H1 (cell line): Measurements from ENCODE around the gene CXorf65. TPM values are rescaled to one million over a fixed set of nuclear protein-coding genes. Genes with fewer than 3 reads are reported as not detected.

Experiments
- CTCF ChIA-PET: fragments of 300-600 bp; sonication (Branson Sonifier 250); formaldehyde crosslinking; loops from one replicate; lab custom pipeline; 2021; ENCODE audit not compliant: partially characterized antibody; lab: Charles Lee
- POLR2A ChIA-PET: fragments of 300-600 bp; sonication (Branson Sonifier 250); formaldehyde crosslinking; loops from one replicate; lab custom pipeline; 2021; ENCODE audit warnings: inconsistent platforms; ENCODE audit not compliant: partially characterized antibody; lab: Charles Lee
- DNase-seq, 2 experiments: peaks; one replicate each; pipeline versions ENCODE4 v3.0.0 to v3.0.0-alpha.2; 2010 to 2022; ENCODE audit warnings: low spot score in 2 of 2, low read depth in 1 of 2, mixed read lengths in 1 of 2
- FAIRE-seq: peaks from 2 replicates; lab custom pipeline; 2011; peaks lifted over from hg19 to GRCh38; lab: Jason Lieb, UNC
- H2AFZ ChIP-seq: 2 replicates; pipeline ENCODE4 v1.8.1; 2012; ENCODE audit warnings: low read length, inconsistent platforms
- H2AK5ac ChIP-seq: 2 replicates; pipeline ENCODE4 v1.6.1; 2013; ENCODE audit warnings: low read depth, low read length
- H2BK120ac ChIP-seq: replicated peaks from 2 replicates; pipeline ENCODE3; 2013; ENCODE audit warnings: low read depth, low read length, inconsistent platforms
- H2BK12ac ChIP-seq: 2 replicates; pipeline ENCODE4 v1.6.1; 2013; ENCODE audit warnings: low read depth, low read length
- H2BK15ac ChIP-seq: 2 replicates; pipeline ENCODE4 v1.6.1; 2013; ENCODE audit warnings: low read length
- H2BK20ac ChIP-seq: 2 replicates; pipeline ENCODE4 v1.6.1; 2013; ENCODE audit warnings: low read length
- H2BK5ac ChIP-seq: 2 replicates; pipeline ENCODE4 v1.6.1; 2013; ENCODE audit warnings: low read depth, low read length
- H3K14ac ChIP-seq: 2 replicates; pipeline ENCODE4 v1.6.1; 2013; ENCODE audit warnings: inconsistent platforms; ENCODE audit not compliant: insufficient read length
- H3K18ac ChIP-seq: 2 replicates; pipeline ENCODE4 v1.6.1; 2013; ENCODE audit warnings: low read length; ENCODE audit errors: extremely low read depth
- H3K23ac ChIP-seq: 2 replicates; pipeline ENCODE4 v1.6.1; 2013; ENCODE audit warnings: inconsistent platforms; ENCODE audit not compliant: insufficient read length
- H3K23me2 ChIP-seq: 2 replicates; pipeline ENCODE4 v1.6.1; 2013; ENCODE audit warnings: low read depth, low read length
- H3K27ac ChIP-seq: 2 replicates; pipeline ENCODE4 v1.6.1; 2011; ENCODE audit warnings: low read depth, low read length, inconsistent platforms
- H3K27me3 ChIP-seq, 4 experiments: replicated peaks in 1 of 4; 1 replicate in 1 of 4; 2 replicates in 3 of 4; pipeline versions ENCODE4 v1.6.1 to v1.8.1; 2011 to 2013; ENCODE audit warnings: low read length in 3 of 4, mild to moderate bottlenecking in 3 of 4, inconsistent platforms in 2 of 4, mixed read lengths in 2 of 4, moderate library complexity in 1 of 4; ENCODE audit not compliant: control insufficient read depth in 3 of 4, insufficient read depth in 3 of 4; ENCODE audit errors: extremely low read depth in 1 of 4
- H3K36me3 ChIP-seq, 4 experiments: 2 replicates each; pipeline versions ENCODE4 v1.6.1 to v1.8.1; 2011 to 2013; ENCODE audit warnings: mild to moderate bottlenecking in 4 of 4, low read length in 3 of 4, moderate library complexity in 2 of 4, control low read depth in 1 of 4, inconsistent platforms in 1 of 4; ENCODE audit not compliant: insufficient read depth in 4 of 4, control insufficient read depth in 2 of 4
- H3K4ac ChIP-seq: replicated peaks from 2 replicates; pipeline ENCODE3; 2013; ENCODE audit warnings: low read length, low read depth, mixed read lengths, inconsistent platforms; ENCODE audit not compliant: insufficient read length
- H3K4me1 ChIP-seq, 4 experiments: replicated peaks in 1 of 4; 1 replicate in 1 of 4; 2 replicates in 3 of 4; pipeline versions ENCODE4 v1.6.1 to v1.8.1; 2011 to 2013; ENCODE audit warnings: low read length in 3 of 4, inconsistent platforms in 2 of 4, mixed read lengths in 1 of 4; ENCODE audit not compliant: insufficient read depth in 4 of 4, control insufficient read depth in 3 of 4
- H3K4me2 ChIP-seq, 2 experiments: 2 replicates each; pipeline versions ENCODE4 v1.6.1 to v1.8.1; 2011 to 2013; ENCODE audit warnings: low read depth in 2 of 2, low read length in 2 of 2, control low read depth in 1 of 2, inconsistent platforms in 1 of 2, mild to moderate bottlenecking in 1 of 2; ENCODE audit not compliant: insufficient read depth in 1 of 2
- H3K4me3 ChIP-seq, 4 experiments: fragments of 200-600, 300-600 bp in 1 of 4; sonication (generic), shearing (Covaris generic), sonication (Bioruptor Twin) in 1 of 4; 2 replicates each; pipeline versions ENCODE4 v1.5.1 to v1.8.1; 2011 to 2016; ENCODE audit warnings: low read length in 4 of 4, low read depth in 3 of 4, control low read depth in 2 of 4, inconsistent platforms in 2 of 4, mild to moderate bottlenecking in 2 of 4, mixed read lengths in 1 of 4, moderate library complexity in 1 of 4; ENCODE audit not compliant: insufficient read depth in 2 of 4; ENCODE audit errors: extremely low read depth in 1 of 4
- H3K56ac ChIP-seq: replicated peaks from 2 replicates; pipeline ENCODE3; 2013; ENCODE audit warnings: low read depth, mild to moderate bottlenecking, mixed read lengths, low read length, inconsistent platforms; ENCODE audit not compliant: insufficient read length
- H3K79me1 ChIP-seq: 2 replicates; pipeline ENCODE4 v1.6.1; 2013; ENCODE audit warnings: low read depth, low read length, control low read depth
- H3K79me2 ChIP-seq, 2 experiments: 2 replicates each; pipeline versions ENCODE4 v1.6.1 to v1.8.1; 2012 to 2013; ENCODE audit warnings: low read length in 2 of 2, mild to moderate bottlenecking in 2 of 2, inconsistent platforms in 1 of 2; ENCODE audit not compliant: insufficient read depth in 2 of 2, control insufficient read depth in 1 of 2
- H3K9ac ChIP-seq, 4 experiments: replicated peaks in 1 of 4; 1 replicate in 1 of 4; 2 replicates in 3 of 4; pipeline versions ENCODE4 v1.6.1 to v1.8.1; 2011 to 2013; ENCODE audit warnings: low read depth in 3 of 4, low read length in 3 of 4, control low read depth in 2 of 4, mild to moderate bottlenecking in 2 of 4, moderate library complexity in 2 of 4, inconsistent platforms in 1 of 4; ENCODE audit errors: extremely low read depth in 1 of 4
- H3K9me3 ChIP-seq, 2 experiments: 2 replicates each; pipeline versions ENCODE4 v1.6.1 to v1.8.1; 2012 to 2013; ENCODE audit warnings: mild to moderate bottlenecking in 2 of 2, moderate library complexity in 2 of 2, control low read depth in 1 of 2, inconsistent platforms in 1 of 2, low read depth in 1 of 2, low read length in 1 of 2, mixed read lengths in 1 of 2; ENCODE audit not compliant: insufficient read depth in 2 of 2
- H4K20me1 ChIP-seq, 2 experiments: replicated peaks in 1 of 2; 2 replicates each; pipeline versions ENCODE3 to v1.8.1; 2011 to 2013; ENCODE audit warnings: inconsistent platforms in 2 of 2, low read length in 2 of 2, mild to moderate bottlenecking in 1 of 2; ENCODE audit not compliant: insufficient read depth in 2 of 2, control insufficient read depth in 1 of 2
- H4K5ac ChIP-seq: 2 replicates; pipeline ENCODE4 v1.6.1; 2013; ENCODE audit warnings: low read length, low read depth, mixed read lengths, inconsistent platforms; ENCODE audit not compliant: insufficient read length
- H4K8ac ChIP-seq: 2 replicates; pipeline ENCODE4 v1.8.0; 2013; ENCODE audit warnings: mild to moderate bottlenecking, moderate library complexity, low read length, inconsistent platforms; ENCODE audit not compliant: insufficient read depth; ENCODE audit errors: extremely low read depth
- H4K91ac ChIP-seq: replicated peaks from 2 replicates; pipeline ENCODE3; 2013; ENCODE audit warnings: low read length, mixed read lengths, inconsistent platforms; ENCODE audit not compliant: insufficient read length
- HDAC2 ChIP-seq, 2 experiments: fragments of 300-600 bp in 1 of 2; sonication (generic) in 1 of 2; IDR thresholded peaks; 2 replicates each; pipeline ENCODE4 v1.6.1; 2011 to 2012; ENCODE audit warnings: low read depth in 2 of 2, low read length in 2 of 2, mild to moderate bottlenecking in 2 of 2, moderate library complexity in 2 of 2, borderline replicate concordance in 1 of 2, inconsistent platforms in 1 of 2
- POU5F1 ChIP-seq: IDR thresholded peaks from 2 replicates; pipeline ENCODE4 v1.6.1; 2011; ENCODE audit warnings: low read depth, mild to moderate bottlenecking, low read length, moderate library complexity
- RAD21 ChIP-seq, 2 experiments: IDR thresholded peaks in 1 of 2; conservative IDR thresholded peaks in 1 of 2; 2 replicates each; pipeline ENCODE4 v1.6.1; 2011; ENCODE audit warnings: low read depth in 2 of 2, low read length in 2 of 2, improper control_type of control experiment in 1 of 2, inconsistent platforms in 1 of 2, mild to moderate bottlenecking in 1 of 2, moderate library complexity in 1 of 2
- WGBS, 2 experiments: shearing (Covaris generic) in 1 of 2; methylation state at CpG; one replicate each; pipeline versions ENCODE4 v1.1.6 to v1.1.7; 2013 to 2015; ENCODE audit warnings: low lambda C conversion rate in 2 of 2, mixed read lengths in 2 of 2, inconsistent platforms in 1 of 2, low coverage in 1 of 2, missing lambda C conversion rate in 1 of 2; ENCODE audit not compliant: insufficient replicate concordance in 2 of 2, insufficient coverage in 1 of 2, insufficient read length in 1 of 2; ENCODE audit errors: extremely low coverage in 1 of 2, missing lambda C conversion rate in 1 of 2; 5-methylcytosine and 5-hydroxymethylcytosine counted together
- polyA plus RNA-seq, 7 experiments: library from polyadenylated mRNA; depleted of rRNA in 3 of 7; stranded (reverse) in 5 of 7; unstranded in 2 of 7; fragments of >200 nt in 5 of 7; fragments of 200-250 nt in 2 of 7; gene quantifications; 1 replicate in 5 of 7; 2 replicates in 1 of 7; 4 replicates in 1 of 7; pipeline versions ENCODE4 v1.2.1 to v1.2.3, GENCODE V29; 2011 to 2013; ENCODE audit warnings: missing spikeins in 2 of 7, mixed read lengths in 2 of 7
- total RNA-seq: library from RNA; stranded (reverse); fragmentation: NEBNext Ultra II Directional; extraction: Animal tissue kit (Norgen Biotek cat#: 25700); gene quantifications from 2 replicates; pipeline ENCODE4 v1.2.1, GENCODE V29; 2021
- TF ChIP-seq, protein P1 (sequence below), 3 experiments: IDR thresholded peaks; 1 replicate in 2 of 3; 2 replicates in 1 of 3; pipeline versions ENCODE4 v1.5.1 to v1.6.1; 2011; ENCODE audit warnings: low read length in 3 of 3, mild to moderate bottlenecking in 3 of 3, inconsistent platforms in 2 of 3, low read depth in 1 of 3, moderate library complexity in 1 of 3; ENCODE audit not compliant: insufficient read depth in 1 of 3; ENCODE audit errors: control extremely low read depth in 1 of 3

CXorf65 gene
- total and polyA plus RNA-seq, 2 of the 8 experiments (the other 6 are each of a cell fraction or from before 2014, with no cell fraction given) = not detected

DNA sequence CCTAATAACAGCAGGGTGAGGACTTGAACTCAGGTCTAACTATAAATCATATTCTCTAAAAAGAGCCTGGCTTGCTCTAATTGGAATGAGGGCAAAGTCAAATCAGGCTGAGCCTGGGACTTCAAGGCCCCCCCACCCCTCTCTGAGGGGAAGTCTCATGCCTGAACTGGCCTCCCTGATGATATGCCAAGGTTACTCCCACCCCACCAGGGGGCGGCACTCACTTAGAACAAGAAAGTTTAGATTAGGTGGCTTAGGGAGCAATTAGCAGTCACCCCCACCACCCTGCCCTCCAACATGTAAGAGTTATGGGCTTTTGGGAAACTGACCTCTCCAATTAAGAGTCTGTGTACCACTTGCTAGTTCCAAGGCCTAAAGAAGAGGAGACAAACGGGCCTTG, 8.2 kb downstream of the CXorf65 start:
- H4K20me1 ChIP-seq = peaks cover 0 to 2% of the 10 kb centered on the region in 2 experiments
- no peak overlapping the region for H3K14ac ChIP-seq
- no peak overlapping the region; the same call in 1 of the 2 replicates for H4K8ac ChIP-seq
- peak overlapping the region; percentile 68 to 95 for H3K4me2 ChIP-seq
- H3K23ac ChIP-seq = no peak overlapping the region
- no peak overlapping the region for H2AFZ ChIP-seq
- H3K79me2 ChIP-seq = peaks cover 0 to 8% of the 10 kb centered on the region in 2 experiments; a peak in 2 of 4 replicates
- H3K9ac ChIP-seq = no peak overlapping the region
- H3K36me3 ChIP-seq = peaks cover 0 to 6% (median 0%) of the 10 kb centered on the region in 4 experiments; a peak in 1 of 8 replicates
- ChIA-PET CTCF (interaction anchor here (0.9 kb wide), 1 partner anchor 32 kb away, joined by 6 read pairs; no protein-coding TSS in a partner anchor), POLR2A (no interaction called here)
- H3K9me3 ChIP-seq = no peaks in the 10 kb centered on the region
- DNase-seq (no peak), FAIRE-seq (no peak)
- peak overlapping the region in 1 of 4 experiments; percentile 53; a peak in 2 of 8 replicates for H3K4me3 ChIP-seq
- H3K18ac ChIP-seq = no peak overlapping the region
- no peak overlapping the region for H4K91ac ChIP-seq
- no peak overlapping the region for H2AK5ac ChIP-seq
- TF ChIP-seq, protein P1, sequence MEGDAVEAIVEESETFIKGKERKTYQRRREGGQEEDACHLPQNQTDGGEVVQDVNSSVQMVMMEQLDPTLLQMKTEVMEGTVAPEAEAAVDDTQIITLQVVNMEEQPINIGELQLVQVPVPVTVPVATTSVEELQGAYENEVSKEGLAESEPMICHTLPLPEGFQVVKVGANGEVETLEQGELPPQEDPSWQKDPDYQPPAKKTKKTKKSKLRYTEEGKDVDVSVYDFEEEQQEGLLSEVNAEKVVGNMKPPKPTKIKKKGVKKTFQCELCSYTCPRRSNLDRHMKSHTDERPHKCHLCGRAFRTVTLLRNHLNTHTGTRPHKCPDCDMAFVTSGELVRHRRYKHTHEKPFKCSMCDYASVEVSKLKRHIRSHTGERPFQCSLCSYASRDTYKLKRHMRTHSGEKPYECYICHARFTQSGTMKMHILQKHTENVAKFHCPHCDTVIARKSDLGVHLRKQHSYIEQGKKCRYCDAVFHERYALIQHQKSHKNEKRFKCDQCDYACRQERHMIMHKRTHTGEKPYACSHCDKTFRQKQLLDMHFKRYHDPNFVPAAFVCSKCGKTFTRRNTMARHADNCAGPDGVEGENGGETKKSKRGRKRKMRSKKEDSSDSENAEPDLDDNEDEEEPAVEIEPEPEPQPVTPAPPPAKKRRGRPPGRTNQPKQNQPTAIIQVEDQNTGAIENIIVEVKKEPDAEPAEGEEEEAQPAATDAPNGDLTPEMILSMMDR (IDR thresholded peaks at IDR 0.05; ENCODE audit: control extremely low read depth in 1 of 3, insufficient read depth in 1 of 3, low read depth in 1 of 3, low read length in 3 of 3) = peak; percentile 28 to 43 (median 29)
- TF ChIP-seq POU5F1 (no peak), RAD21 (IDR thresholded peaks at IDR 0.05 in 1 of 2, conservative IDR thresholded peaks at IDR 0.05 in 1 of 2; ENCODE audit: low read depth in 2 of 2, low read length in 2 of 2) (peak; percentile 22 to 48), HDAC2 (IDR thresholded peaks at IDR 0.05; ENCODE audit: borderline replicate concordance in 1 of 2, low read depth in 2 of 2, low read length in 2 of 2) (peak in 1 of 2 experiments; percentile 77; a peak in 1 of 4 replicates)
- H3K79me1 ChIP-seq = no peaks in the 10 kb centered on the region; the same call in 1 of the 2 replicates
- no peak overlapping the region for H3K27ac ChIP-seq
- H2BK15ac ChIP-seq = no peak overlapping the region
- peaks cover 7 to 28% (median 17%) of the 10 kb centered on the region in 4 experiments for H3K4me1 ChIP-seq
- H3K27me3 ChIP-seq = peaks cover 0 to 5% (median 0%) of the 10 kb centered on the region in 4 experiments; a peak in 1 of 7 replicates
- no peak overlapping the region for H3K56ac ChIP-seq
- no peak overlapping the region for H2BK12ac ChIP-seq
- H2BK120ac ChIP-seq = no peak overlapping the region
- H3K23me2 ChIP-seq = peaks cover 8% of the 10 kb centered on the region
- H2BK5ac ChIP-seq = 0 out of 2 replicates have a peak overlapping the region, but pooled peaks have one; percentile 10
- H2BK20ac ChIP-seq = no peak overlapping the region
- H3K4ac ChIP-seq = no peak overlapping the region
- WGBS, 2 experiments = 21% methylated on average over 2 of the region's 2 CpGs; no CpG with 5 or more reads in 1 of the 2 experiments
- no peak overlapping the region for H4K5ac ChIP-seq
